Loucy (cell line): Measurements from ENCODE around the gene SMARCB1.

Experiments used
- EZH2phosphoT487 ChIP-seq: fragments of 200-600 bp; IDR thresholded peaks from 2 replicates; pipeline ENCODE4 v1.6.1; 2018; ENCODE audit warnings: antibody characterized with exemption, mild to moderate bottlenecking, moderate library complexity, borderline replicate concordance
- TF ChIP-seq, protein P1 (sequence below): fragments of 200-600 bp; sonication (generic); conservative IDR thresholded peaks from 2 replicates; pipeline ENCODE4 v1.5.1; 2014; ENCODE audit warnings: mild to moderate bottlenecking, antibody characterized with exemption, low read length

DNA sequence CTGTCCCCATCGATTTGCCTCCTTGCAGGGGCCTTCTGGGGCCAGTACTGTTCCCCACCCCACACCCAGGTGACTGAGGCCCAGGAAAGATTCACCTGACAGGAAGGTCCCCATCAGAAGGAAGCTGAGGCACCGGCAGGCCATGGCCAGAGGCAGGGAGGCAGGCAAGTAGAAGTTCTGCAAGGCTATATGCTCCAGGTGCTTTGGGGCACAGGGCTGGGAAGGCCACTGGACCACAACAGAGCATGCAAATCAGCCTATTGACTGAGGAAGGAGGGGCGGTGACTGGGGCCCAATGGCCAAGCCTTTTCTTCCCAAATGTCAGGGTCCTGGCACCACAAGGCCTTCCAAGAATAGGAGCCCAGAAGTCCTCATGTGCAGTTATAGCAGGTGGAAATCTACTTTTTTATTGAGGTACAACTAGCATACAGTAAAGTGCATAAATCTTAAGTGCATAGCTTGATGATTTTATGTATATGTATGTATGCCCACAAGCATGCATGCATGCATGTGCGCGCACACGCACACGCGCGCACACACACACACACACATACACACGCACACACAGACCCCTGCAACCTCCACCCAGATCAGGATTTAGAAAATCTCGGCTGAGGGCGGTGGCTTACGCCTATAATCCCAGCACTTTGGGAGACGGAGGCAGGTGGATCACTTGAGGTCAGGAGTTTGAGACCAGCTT is 32.4 kb upstream of the SMARCB1 start, which contains the start of gene VPREB3:
- TF ChIP-seq, protein P1, sequence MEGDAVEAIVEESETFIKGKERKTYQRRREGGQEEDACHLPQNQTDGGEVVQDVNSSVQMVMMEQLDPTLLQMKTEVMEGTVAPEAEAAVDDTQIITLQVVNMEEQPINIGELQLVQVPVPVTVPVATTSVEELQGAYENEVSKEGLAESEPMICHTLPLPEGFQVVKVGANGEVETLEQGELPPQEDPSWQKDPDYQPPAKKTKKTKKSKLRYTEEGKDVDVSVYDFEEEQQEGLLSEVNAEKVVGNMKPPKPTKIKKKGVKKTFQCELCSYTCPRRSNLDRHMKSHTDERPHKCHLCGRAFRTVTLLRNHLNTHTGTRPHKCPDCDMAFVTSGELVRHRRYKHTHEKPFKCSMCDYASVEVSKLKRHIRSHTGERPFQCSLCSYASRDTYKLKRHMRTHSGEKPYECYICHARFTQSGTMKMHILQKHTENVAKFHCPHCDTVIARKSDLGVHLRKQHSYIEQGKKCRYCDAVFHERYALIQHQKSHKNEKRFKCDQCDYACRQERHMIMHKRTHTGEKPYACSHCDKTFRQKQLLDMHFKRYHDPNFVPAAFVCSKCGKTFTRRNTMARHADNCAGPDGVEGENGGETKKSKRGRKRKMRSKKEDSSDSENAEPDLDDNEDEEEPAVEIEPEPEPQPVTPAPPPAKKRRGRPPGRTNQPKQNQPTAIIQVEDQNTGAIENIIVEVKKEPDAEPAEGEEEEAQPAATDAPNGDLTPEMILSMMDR = no peak
- TF ChIP-seq EZH2phosphoT487 = no peak
